HEK293T (cell line): Measurements from ENCODE around the gene PSKH1.

Experiments
- CTCF ChIA-PET: fragments of 350-600 bp; formaldehyde crosslinking; extraction: SDS; loops from one replicate; lab custom pipeline; 2021; ENCODE audit warnings: antibody characterized with exemption, inconsistent platforms; lab: Yijun Ruan, JAX
- POLR2A ChIA-PET: fragments of 350-600 bp; formaldehyde crosslinking; extraction: SDS; loops from one replicate; lab custom pipeline; 2020; ENCODE audit warnings: antibody characterized with exemption, inconsistent platforms; lab: Yijun Ruan, JAX
- DNase-seq: peaks from one replicate; pipeline ENCODE4 v3.0.0; 2012; ENCODE audit warnings: mixed read lengths; ENCODE audit errors: extremely low spot score
- ARNT ChIP-seq: fragments of 450-650 bp; IDR thresholded peaks from 2 replicates; pipeline ENCODE4 v1.6.1; 2017; ENCODE audit warnings: mild to moderate bottlenecking
- BHLHE40 ChIP-seq: fragments of 450-650 bp; IDR thresholded peaks from 2 replicates; pipeline ENCODE4 v1.6.1; 2016; ENCODE audit warnings: mild to moderate bottlenecking, moderate library complexity, borderline replicate concordance
- CTBP1 ChIP-seq: fragments of 450-650 bp; IDR thresholded peaks from 2 replicates; pipeline ENCODE4 v1.6.1; 2016; ENCODE audit warnings: borderline replicate concordance
- ELF4 ChIP-seq: fragments of 450-650 bp; IDR thresholded peaks from 2 replicates; pipeline ENCODE4 v1.6.1; 2017; ENCODE audit warnings: antibody characterized with exemption
- FOXA1 ChIP-seq: fragments of 450-650 bp; IDR thresholded peaks from 2 replicates; pipeline ENCODE4 v1.6.1; 2016; ENCODE audit warnings: mild to moderate bottlenecking
- FOXK2 ChIP-seq: fragments of 450-650 bp; IDR thresholded peaks from 2 replicates; pipeline ENCODE4 v1.6.1; 2016; ENCODE audit warnings: mild to moderate bottlenecking
- FOXM1 ChIP-seq: fragments of 450-650 bp; IDR thresholded peaks from 2 replicates; pipeline ENCODE4 v1.6.1; 2017; ENCODE audit warnings: mild to moderate bottlenecking, borderline replicate concordance
- HDGF ChIP-seq: fragments of 450-650 bp; IDR thresholded peaks from 2 replicates; pipeline ENCODE4 v1.6.1; 2017; ENCODE audit warnings: antibody characterized with exemption, borderline replicate concordance
- L3MBTL2 ChIP-seq: fragments of 450-650 bp; conservative IDR thresholded peaks from 2 replicates; pipeline ENCODE4 v1.6.1; 2016; ENCODE audit warnings: mild to moderate bottlenecking
- LEF1 ChIP-seq: fragments of 450-650 bp; IDR thresholded peaks from 2 replicates; pipeline ENCODE4 v1.6.1; 2017; ENCODE audit warnings: mild to moderate bottlenecking, borderline replicate concordance
- NFRKB ChIP-seq: fragments of 450-650 bp; IDR thresholded peaks from 2 replicates; pipeline ENCODE4 v1.6.1; 2016; ENCODE audit warnings: mild to moderate bottlenecking, moderate library complexity
- PKNOX1 ChIP-seq: fragments of 450-650 bp; IDR thresholded peaks from 2 replicates; pipeline ENCODE4 v1.6.1; 2016
- SP1 ChIP-seq: fragments of 450-650 bp; IDR thresholded peaks from 2 replicates; pipeline ENCODE4 v1.6.1; 2017
- SUZ12 ChIP-seq: fragments of 450-650 bp; IDR thresholded peaks from 2 replicates; pipeline ENCODE4 v1.6.1; 2016; ENCODE audit warnings: mild to moderate bottlenecking
- TARDBP ChIP-seq: fragments of 450-650 bp; IDR thresholded peaks from 2 replicates; pipeline ENCODE4 v1.6.1; 2016
- ZNF384 ChIP-seq: fragments of 450-650 bp; IDR thresholded peaks from 2 replicates; pipeline ENCODE4 v1.6.1; 2016

The PSKH1 gene

DNA sequence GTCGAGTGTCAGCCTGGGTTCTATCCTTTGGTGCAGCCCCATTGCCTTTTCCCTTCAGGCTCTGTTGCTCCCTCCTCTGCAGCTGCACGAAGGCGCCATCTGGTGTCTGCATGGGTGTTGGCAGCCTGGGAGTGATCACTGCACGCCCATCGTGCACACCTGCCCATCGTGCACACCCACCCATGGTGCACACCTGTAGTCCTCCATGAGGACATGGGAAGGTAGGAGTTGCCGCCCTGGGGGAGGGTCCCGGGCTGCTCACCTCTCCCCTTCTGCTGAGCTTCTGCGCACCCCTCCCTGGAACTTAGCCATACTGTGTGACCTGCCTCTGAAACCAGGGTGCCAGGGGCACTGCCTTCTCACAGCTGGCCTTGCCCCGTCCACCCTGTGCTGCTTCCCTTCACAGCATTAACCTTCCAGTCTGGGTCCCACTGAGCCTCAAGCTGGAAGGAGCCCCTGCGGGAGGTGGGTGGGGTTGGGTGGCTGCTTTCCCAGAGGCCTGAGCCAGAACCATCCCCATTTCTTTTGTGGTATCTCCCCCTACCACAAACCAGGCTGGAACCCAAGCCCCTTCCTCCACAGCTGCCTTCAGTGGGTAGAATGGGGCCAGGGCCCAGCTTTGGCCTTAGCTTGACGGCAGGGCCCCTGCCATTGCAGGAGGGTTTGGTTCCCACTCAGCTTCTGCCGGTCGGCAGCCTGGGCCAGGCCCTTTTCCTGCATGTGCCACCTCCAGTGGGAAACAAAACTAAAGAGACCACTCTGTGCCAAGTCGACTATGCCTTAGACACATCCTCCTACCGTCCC lies 35.7 kb downstream of the PSKH1 start:
- POLR2A ChIA-PET, result no interaction called here
- CTCF ChIA-PET, result interaction anchor here (0.9 to 1.4 kb wide), 2 partner anchors 45 to 49 kb away, joined by 4 to 6 read pairs; no protein-coding TSS in a partner anchor
- TF ChIP-seq NFRKB (no peak), FOXA1 (no peak), FOXK2 (no peak), BHLHE40 (no peak), L3MBTL2 (no peak), TARDBP (no peak)
- peak; percentile 82 for DNase-seq

DNA sequence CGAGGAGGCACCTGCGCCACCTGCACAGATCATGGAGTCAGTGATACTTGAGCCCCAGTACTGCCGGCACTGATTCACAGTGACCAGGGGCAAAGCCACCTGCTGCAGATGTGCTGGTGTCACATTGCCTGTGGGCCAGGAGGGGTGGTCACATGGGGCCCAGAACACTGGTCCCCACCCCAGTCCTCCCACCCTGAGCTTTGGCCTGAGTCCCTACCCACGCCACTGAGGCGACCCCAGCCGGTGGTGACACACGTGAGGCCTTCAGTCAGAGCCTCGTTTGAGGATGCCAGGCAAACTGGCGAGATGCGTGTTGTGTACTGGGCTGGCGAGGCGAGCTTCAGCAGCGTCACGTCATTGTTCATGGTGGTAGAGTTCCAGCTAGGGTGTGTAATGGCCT lies 37.1 kb downstream of the PSKH1 start:
- ChIA-PET CTCF (no interaction called here), POLR2A (no interaction called here)
- TF ChIP-seq FOXM1 (no peak), TARDBP (no peak), SUZ12 (no peak), ZNF384 (no peak), L3MBTL2 (no peak), NFRKB (no peak), ARNT (no peak), FOXK2 (no peak)
- DNase-seq, result no peak

DNA sequence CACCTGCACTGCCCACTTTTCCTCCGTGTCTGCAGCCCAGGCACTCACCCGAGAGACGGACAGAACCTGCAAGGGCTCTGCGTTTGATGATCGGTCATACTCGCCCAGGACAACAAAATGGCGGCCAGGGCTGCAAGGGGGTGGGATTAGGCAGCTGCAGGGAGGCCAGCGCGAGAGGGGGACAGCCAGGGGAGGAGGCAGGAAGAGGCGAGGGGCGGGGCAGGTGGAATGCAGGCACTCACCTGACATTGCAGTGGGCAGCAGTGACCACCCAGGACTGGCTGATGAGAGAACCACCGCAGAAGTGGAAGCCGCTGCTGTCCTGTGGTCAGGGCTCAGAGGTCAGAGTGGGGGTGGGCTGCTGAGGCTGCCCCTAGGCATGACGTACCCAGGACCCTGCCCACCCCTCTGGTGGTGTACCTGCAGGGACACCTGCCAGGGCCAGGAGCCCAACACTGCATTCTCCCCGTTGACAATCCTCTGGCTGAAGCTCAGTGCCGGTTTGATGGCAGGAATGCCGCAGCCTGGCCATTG lies 37.7 kb downstream of the PSKH1 start:
- TF ChIP-seq FOXM1, result no peak
- TF ChIP-seq ELF4, result no peak
- TF ChIP-seq HDGF, result no peak
- no peak for TF ChIP-seq SUZ12
- TF ChIP-seq BHLHE40, result no peak
- TF ChIP-seq L3MBTL2, result no peak
- no peak for TF ChIP-seq FOXA1
- no peak for TF ChIP-seq CTBP1
- TF ChIP-seq SP1, result no peak
- no peak for TF ChIP-seq NFRKB
- no peak for TF ChIP-seq PKNOX1
- no peak for TF ChIP-seq ZNF384
- no peak for TF ChIP-seq ARNT
- TF ChIP-seq FOXK2, result no peak
- TF ChIP-seq TARDBP, result no peak
- TF ChIP-seq LEF1, result no peak
- CTCF ChIA-PET, result interaction anchor here (1.7 kb wide), 1 partner anchor 47 kb away, joined by 5 read pairs; no protein-coding TSS in a partner anchor
- DNase-seq, result no peak
- POLR2A ChIA-PET, result interaction anchor here (1.1 kb wide), 1 partner anchor 16 kb away, joined by 3 read pairs; no protein-coding TSS in a partner anchor

DNA sequence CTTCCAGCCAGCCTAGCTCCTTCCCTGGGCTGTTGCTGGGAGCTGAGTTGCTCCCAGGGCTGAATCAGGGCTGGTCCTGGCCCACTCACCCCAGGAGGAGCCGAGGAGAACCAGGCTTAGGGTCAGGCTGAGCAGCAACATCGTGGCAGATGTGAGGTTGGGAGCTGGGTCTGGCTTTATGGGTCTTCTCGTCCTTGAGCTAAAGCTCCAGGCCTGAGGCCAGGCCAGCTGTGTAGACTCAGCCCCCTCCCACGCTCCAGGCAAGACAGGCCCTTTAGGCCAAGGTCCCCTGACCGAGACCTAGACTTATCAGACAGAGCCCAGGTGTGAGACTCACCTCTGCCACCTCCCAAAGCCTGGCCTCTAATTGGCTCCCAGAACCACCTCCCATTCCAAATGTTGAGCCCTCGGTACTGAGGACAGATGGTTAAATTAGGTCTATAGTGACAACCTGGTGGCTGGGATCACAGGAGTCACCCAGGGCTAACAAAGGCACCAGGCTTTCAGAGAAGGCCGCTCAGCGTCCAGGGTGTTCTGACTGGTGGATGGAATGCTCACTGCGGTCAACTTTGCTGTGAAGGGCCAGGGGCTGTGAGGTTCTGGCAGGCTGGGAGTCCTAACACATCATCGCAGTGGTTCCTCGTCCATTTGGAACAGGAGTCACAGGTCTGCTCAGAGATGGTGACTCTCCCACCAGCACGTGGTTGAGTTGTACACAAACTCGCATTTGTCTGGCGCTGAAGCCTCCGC lies 38.8 kb downstream of the PSKH1 start, which contains the start of gene CTRL:
TSS of gene CTRL (minus strand) at position 151 of the 750 bp plus-strand sequence. CDS start at position 141, 10 bp downstream.
- CTCF ChIA-PET, result interaction anchor here (0.5 to 1.7 kb wide), 2 partner anchors 48 to 115 kb away, joined by 4 to 5 read pairs; no protein-coding TSS in a partner anchor
- TF ChIP-seq FOXA1 (no peak), ARNT (no peak), HDGF (no peak), ZNF384 (no peak), SP1 (no peak), CTBP1 (no peak), LEF1 (no peak), PKNOX1 (no peak), SUZ12 (no peak), TARDBP (no peak), BHLHE40 (no peak), L3MBTL2 (no peak)
- DNase-seq, result no peak
- POLR2A ChIA-PET, result interaction anchor here (1.1 kb wide), 1 partner anchor 15 kb away, joined by 3 read pairs; no protein-coding TSS in a partner anchor

GRCh38 chr16:67932462-67932840 lies 39.4 kb downstream of the PSKH1 start:
- ChIA-PET CTCF (no interaction called here), POLR2A (interaction anchor here (0.6 to 0.8 kb wide), 2 partner anchors 50 to 266 kb away, joined by 3 read pairs; partner anchors contain the start of genes C16orf86 and ENKD1)
- TF ChIP-seq TARDBP, result no peak
- no peak for TF ChIP-seq FOXK2
- TF ChIP-seq NFRKB, result no peak
- TF ChIP-seq FOXM1, result no peak
- TF ChIP-seq BHLHE40, result no peak
- TF ChIP-seq SUZ12, result no peak
- TF ChIP-seq LEF1, result no peak
- no peak for TF ChIP-seq HDGF
- no peak for TF ChIP-seq L3MBTL2
- no peak for TF ChIP-seq ELF4
- TF ChIP-seq PKNOX1, result no peak
- TF ChIP-seq SP1, result no peak
- DNase-seq, result no peak
